HEK293 (cell line): ENCODE results near the gene C19orf73.
A peak's percentile ranks its signal among the peaks of the same experiment; 100 is the strongest.

Source experiments
- KLF8 ChIP-seq: fragments of 450-650 bp; formaldehyde crosslinking; IDR thresholded peaks from 2 replicates; pipeline ENCODE4 v1.5.1; 2016; ENCODE audit warnings: missing biosample characterization, missing genetic modification characterization
- KLF9 ChIP-seq: fragments of 450-650 bp; formaldehyde crosslinking; IDR thresholded peaks from 2 replicates; pipeline ENCODE4 v1.5.1; 2016; ENCODE audit warnings: missing biosample characterization, missing genetic modification characterization, low read depth
- REPIN1 ChIP-seq: fragments of 450-650 bp; formaldehyde crosslinking; IDR thresholded peaks from 2 replicates; pipeline ENCODE4 v1.5.1; 2017; ENCODE audit warnings: missing biosample characterization, missing genetic modification characterization, low read depth
- SP2 ChIP-seq: fragments of 450-650 bp; formaldehyde crosslinking; IDR thresholded peaks from 2 replicates; pipeline ENCODE4 v1.5.1; 2016; ENCODE audit warnings: missing biosample characterization, missing genetic modification characterization
- SP3 ChIP-seq: fragments of 450-650 bp; formaldehyde crosslinking; IDR thresholded peaks from 2 replicates; pipeline ENCODE4 v1.5.1; 2016; ENCODE audit warnings: missing biosample characterization, missing genetic modification characterization
- SP7 ChIP-seq: fragments of 450-650 bp; formaldehyde crosslinking; IDR thresholded peaks from 2 replicates; pipeline ENCODE4 v1.5.1; 2016; ENCODE audit warnings: missing biosample characterization, missing genetic modification characterization
- YY1 ChIP-seq: fragments of 450-650 bp; formaldehyde crosslinking; IDR thresholded peaks from 2 replicates; pipeline ENCODE4 v1.5.1; 2018; ENCODE audit warnings: missing biosample characterization, missing genetic modification characterization
- ZBTB20 ChIP-seq: fragments of 450-650 bp; formaldehyde crosslinking; IDR thresholded peaks from 2 replicates; pipeline ENCODE4 v1.5.1; 2016; ENCODE audit warnings: missing biosample characterization, missing genetic modification characterization
- ZBTB21 ChIP-seq: fragments of 450-650 bp; formaldehyde crosslinking; IDR thresholded peaks from 2 replicates; pipeline ENCODE4 v1.5.1; 2017; ENCODE audit warnings: missing biosample characterization, missing genetic modification characterization
- ZBTB8A ChIP-seq: fragments of 450-650 bp; formaldehyde crosslinking; IDR thresholded peaks from 2 replicates; pipeline ENCODE4 v1.5.1; 2016; ENCODE audit warnings: missing biosample characterization, missing genetic modification characterization
- ZNF214 ChIP-seq: fragments of 450-650 bp; formaldehyde crosslinking; IDR thresholded peaks from 2 replicates; pipeline ENCODE4 v1.5.1; 2017; ENCODE audit warnings: missing biosample characterization, mild to moderate bottlenecking, missing genetic modification characterization, borderline replicate concordance
- ZNF223 ChIP-seq: fragments of 450-650 bp; formaldehyde crosslinking; IDR thresholded peaks from 2 replicates; pipeline ENCODE4 v1.5.1; 2016; ENCODE audit warnings: missing biosample characterization, missing genetic modification characterization
- ZNF239 ChIP-seq: fragments of 450-650 bp; formaldehyde crosslinking; IDR thresholded peaks from 2 replicates; pipeline ENCODE4 v1.5.1; 2016; ENCODE audit warnings: missing biosample characterization, missing genetic modification characterization
- ZNF274 ChIP-seq, 2 experiments: fragments of 200-500 bp in 1 of 2; fragments of 450-650 bp in 1 of 2; sonication (Bioruptor generic) in 1 of 2; formaldehyde crosslinking in 1 of 2; IDR thresholded peaks; 2 replicates each; pipeline versions ENCODE4 v1.5.1 to v1.6.1; 2014 to 2016; ENCODE audit warnings: borderline replicate concordance in 1 of 2, inconsistent platforms in 1 of 2, low read length in 1 of 2, missing biosample characterization in 1 of 2, missing genetic modification characterization in 1 of 2
- ZNF404 ChIP-seq: fragments of 450-650 bp; formaldehyde crosslinking; IDR thresholded peaks from 2 replicates; pipeline ENCODE4 v1.5.1; 2017; ENCODE audit warnings: missing biosample characterization, missing genetic modification characterization
- ZNF510 ChIP-seq: fragments of 450-650 bp; formaldehyde crosslinking; IDR thresholded peaks from 2 replicates; pipeline ENCODE4 v1.5.1; 2018; ENCODE audit warnings: mild to moderate bottlenecking, missing genetic modification characterization, missing biosample characterization; ENCODE audit not compliant: insufficient replicate concordance
- ZNF521 ChIP-seq: fragments of 450-650 bp; formaldehyde crosslinking; IDR thresholded peaks from 2 replicates; pipeline ENCODE4 v1.5.1; 2017; ENCODE audit warnings: missing biosample characterization, mild to moderate bottlenecking, missing genetic modification characterization
- ZNF596 ChIP-seq: fragments of 450-650 bp; IDR thresholded peaks from 2 replicates; pipeline ENCODE4 v1.5.0; 2018; ENCODE audit warnings: missing biosample characterization, mild to moderate bottlenecking, missing genetic modification characterization, moderate library complexity
- ZNF76 ChIP-seq: fragments of 450-650 bp; formaldehyde crosslinking; IDR thresholded peaks from 2 replicates; pipeline ENCODE4; 2016; ENCODE audit warnings: low read depth, missing biosample characterization, missing genetic modification characterization, borderline replicate concordance
- ZNF776 ChIP-seq: fragments of 450-650 bp; formaldehyde crosslinking; IDR thresholded peaks from 2 replicates; pipeline ENCODE4 v1.5.0; 2017; ENCODE audit warnings: missing biosample characterization, missing genetic modification characterization, borderline replicate concordance
- ZNF792 ChIP-seq: fragments of 450-650 bp; formaldehyde crosslinking; IDR thresholded peaks from 2 replicates; pipeline ENCODE4 v1.5.1; 2016; ENCODE audit warnings: missing biosample characterization, missing genetic modification characterization
- ZNF837 ChIP-seq: fragments of 450-650 bp; formaldehyde crosslinking; IDR thresholded peaks from 2 replicates; pipeline ENCODE4 v1.5.1; 2016; ENCODE audit warnings: missing biosample characterization, missing genetic modification characterization
- TF ChIP-seq, protein P1 (sequence below): fragments of 450-650 bp; formaldehyde crosslinking; IDR thresholded peaks from 2 replicates; pipeline ENCODE4 v1.5.0; 2017; ENCODE audit warnings: missing biosample characterization, missing genetic modification characterization, borderline replicate concordance
- TF ChIP-seq, protein P2 (sequence below): fragments of 450-650 bp; IDR thresholded peaks from 2 replicates; pipeline ENCODE4 v1.5.1; 2018; ENCODE audit warnings: missing biosample characterization, mild to moderate bottlenecking, missing genetic modification characterization
- TF ChIP-seq, protein P3 (sequence below): fragments of 450-650 bp; formaldehyde crosslinking; IDR thresholded peaks from 2 replicates; pipeline ENCODE4 v1.5.1; 2016; ENCODE audit warnings: missing biosample characterization, missing genetic modification characterization
- TF ChIP-seq, protein P4 (sequence below): fragments of 450-650 bp; formaldehyde crosslinking; IDR thresholded peaks from 2 replicates; pipeline ENCODE4 v1.5.1; 2017; ENCODE audit warnings: missing biosample characterization, missing genetic modification characterization
- TF ChIP-seq, protein P5 (sequence below): fragments of 450-650 bp; formaldehyde crosslinking; IDR thresholded peaks from 2 replicates; pipeline ENCODE4; 2016; ENCODE audit warnings: missing biosample characterization, missing genetic modification characterization
- TF ChIP-seq, protein P6 (sequence below): sonication (generic); formaldehyde crosslinking; IDR thresholded peaks from 2 replicates; pipeline ENCODE4 v1.8.1; 2022; ENCODE audit warnings: mild to moderate bottlenecking, moderate library complexity, missing genetic modification reagents

C19orf73 gene

DNA sequence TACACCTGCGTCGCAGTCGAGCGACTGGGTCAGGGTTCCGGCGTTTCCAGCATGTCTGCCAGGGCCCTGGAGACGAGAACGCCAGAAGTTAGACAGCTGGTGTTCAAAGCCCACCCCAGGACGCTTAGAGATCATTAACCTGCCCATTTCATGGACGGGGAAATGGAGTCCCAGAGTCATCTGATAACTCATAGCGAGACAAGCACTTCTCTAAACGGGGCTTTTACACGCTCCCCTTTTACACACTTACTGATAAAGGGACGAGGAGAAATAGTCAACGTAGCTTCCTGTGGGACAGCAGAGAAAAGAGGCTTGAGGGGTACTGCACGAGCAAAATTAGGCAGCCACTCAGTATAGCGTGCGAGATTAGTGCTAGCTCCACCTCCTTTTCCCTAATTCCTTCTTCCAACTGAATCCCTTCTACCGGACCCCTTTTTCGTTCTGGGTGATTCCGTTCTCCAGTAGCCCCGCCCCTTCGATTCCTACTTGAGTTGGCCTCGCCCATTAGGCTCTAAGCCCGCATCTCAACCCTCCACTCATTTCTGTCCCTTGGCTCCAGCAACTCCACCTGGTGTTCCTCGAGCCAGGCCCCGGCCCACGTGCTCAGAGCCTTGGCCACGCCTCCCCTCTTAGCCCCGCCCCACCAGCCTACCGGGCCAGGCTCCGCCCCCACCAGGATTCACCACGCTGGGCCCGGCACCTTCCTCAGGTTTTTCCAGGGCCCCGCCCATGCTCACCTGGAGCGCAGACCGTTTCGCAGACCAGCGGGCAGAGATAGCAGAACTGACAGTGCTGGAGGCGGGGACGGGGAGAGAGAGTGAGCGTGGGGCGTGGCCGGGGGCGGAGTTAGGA, 32.5 kb upstream of the C19orf73 start (continued):
- TF ChIP-seq, protein P1, sequence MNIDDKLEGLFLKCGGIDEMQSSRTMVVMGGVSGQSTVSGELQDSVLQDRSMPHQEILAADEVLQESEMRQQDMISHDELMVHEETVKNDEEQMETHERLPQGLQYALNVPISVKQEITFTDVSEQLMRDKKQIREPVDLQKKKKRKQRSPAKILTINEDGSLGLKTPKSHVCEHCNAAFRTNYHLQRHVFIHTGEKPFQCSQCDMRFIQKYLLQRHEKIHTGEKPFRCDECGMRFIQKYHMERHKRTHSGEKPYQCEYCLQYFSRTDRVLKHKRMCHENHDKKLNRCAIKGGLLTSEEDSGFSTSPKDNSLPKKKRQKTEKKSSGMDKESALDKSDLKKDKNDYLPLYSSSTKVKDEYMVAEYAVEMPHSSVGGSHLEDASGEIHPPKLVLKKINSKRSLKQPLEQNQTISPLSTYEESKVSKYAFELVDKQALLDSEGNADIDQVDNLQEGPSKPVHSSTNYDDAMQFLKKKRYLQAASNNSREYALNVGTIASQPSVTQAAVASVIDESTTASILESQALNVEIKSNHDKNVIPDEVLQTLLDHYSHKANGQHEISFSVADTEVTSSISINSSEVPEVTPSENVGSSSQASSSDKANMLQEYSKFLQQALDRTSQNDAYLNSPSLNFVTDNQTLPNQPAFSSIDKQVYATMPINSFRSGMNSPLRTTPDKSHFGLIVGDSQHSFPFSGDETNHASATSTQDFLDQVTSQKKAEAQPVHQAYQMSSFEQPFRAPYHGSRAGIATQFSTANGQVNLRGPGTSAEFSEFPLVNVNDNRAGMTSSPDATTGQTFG (tag by site-specific recombination): no peak
- TF ChIP-seq ZBTB8A (tag by site-specific recombination) (no peak), ZNF521 (tag by site-specific recombination) (no peak), ZNF837 (tag by site-specific recombination) (no peak), ZNF239 (tag by site-specific recombination) (no peak), KLF9 (peak; percentile 98), ZNF214 (tag by site-specific recombination) (no peak), ZNF76 (tag by site-specific recombination) (no peak), ZBTB21 (tag by site-specific recombination) (no peak), YY1 (tag by site-specific recombination) (no peak), REPIN1 (tag by site-specific recombination) (no peak), SP3 (peak; percentile 95), ZNF223 (no peak), ZBTB20 (tag by site-specific recombination) (peak; percentile 63), ZNF274 (IDR thresholded peaks at IDR 0.05; ENCODE audit: low read length) (no peak), ZNF274 (tag by site-specific recombination; IDR thresholded peaks at IDR 0.05; ENCODE audit: borderline replicate concordance) (no peak), ZNF404 (tag by site-specific recombination) (no peak), SP2 (peak; percentile 84), SP7 (tag by site-specific recombination) (peak; percentile 15; the same call in 1 of the 2 replicates), KLF8 (tag by site-specific recombination) (peak; percentile 86), ZNF510 (no peak), ZNF776 (no peak), ZNF792 (tag by site-specific recombination) (no peak), ZNF596 (tag by site-specific recombination) (no peak)
- TF ChIP-seq, protein P2, sequence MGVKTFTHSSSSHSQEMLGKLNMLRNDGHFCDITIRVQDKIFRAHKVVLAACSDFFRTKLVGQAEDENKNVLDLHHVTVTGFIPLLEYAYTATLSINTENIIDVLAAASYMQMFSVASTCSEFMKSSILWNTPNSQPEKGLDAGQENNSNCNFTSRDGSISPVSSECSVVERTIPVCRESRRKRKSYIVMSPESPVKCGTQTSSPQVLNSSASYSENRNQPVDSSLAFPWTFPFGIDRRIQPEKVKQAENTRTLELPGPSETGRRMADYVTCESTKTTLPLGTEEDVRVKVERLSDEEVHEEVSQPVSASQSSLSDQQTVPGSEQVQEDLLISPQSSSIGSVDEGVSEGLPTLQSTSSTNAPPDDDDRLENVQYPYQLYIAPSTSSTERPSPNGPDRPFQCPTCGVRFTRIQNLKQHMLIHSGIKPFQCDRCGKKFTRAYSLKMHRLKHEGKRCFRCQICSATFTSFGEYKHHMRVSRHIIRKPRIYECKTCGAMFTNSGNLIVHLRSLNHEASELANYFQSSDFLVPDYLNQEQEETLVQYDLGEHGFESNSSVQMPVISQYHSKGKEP (tag by site-specific recombination): no peak; the same call in 1 of the 2 replicates
- TF ChIP-seq, protein P3, sequence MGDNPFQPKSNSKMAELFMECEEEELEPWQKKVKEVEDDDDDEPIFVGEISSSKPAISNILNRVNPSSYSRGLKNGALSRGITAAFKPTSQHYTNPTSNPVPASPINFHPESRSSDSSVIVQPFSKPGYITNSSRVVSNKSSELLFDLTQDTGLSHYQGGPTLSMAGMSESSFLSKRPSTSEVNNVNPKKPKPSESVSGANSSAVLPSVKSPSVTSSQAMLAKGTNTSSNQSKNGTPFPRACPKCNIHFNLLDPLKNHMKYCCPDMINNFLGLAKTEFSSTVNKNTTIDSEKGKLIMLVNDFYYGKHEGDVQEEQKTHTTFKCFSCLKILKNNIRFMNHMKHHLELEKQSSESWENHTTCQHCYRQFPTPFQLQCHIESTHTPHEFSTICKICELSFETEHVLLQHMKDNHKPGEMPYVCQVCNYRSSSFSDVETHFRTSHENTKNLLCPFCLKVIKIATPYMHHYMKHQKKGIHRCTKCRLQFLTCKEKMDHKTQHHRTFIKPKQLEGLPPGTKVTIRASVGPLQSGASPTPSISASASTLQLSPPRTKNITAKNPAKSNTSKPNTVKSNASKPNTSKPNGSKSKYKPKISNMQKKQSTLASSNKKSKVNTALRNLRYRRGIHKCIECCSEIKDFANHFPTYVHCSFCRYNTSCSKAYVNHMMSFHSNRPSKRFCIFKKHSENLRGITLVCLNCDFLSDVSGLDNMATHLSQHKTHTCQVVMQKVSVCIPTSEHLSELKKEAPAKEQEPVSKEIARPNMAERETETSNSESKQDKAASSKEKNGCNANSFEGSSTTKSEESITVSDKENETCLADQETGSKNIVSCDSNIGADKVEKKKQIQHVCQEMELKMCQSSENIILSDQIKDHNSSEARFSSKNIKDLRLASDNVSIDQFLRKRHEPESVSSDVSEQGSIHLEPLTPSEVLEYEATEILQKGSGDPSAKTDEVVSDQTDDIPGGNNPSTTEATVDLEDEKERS (tag by site-specific recombination): no peak
- TF ChIP-seq, protein P4, sequence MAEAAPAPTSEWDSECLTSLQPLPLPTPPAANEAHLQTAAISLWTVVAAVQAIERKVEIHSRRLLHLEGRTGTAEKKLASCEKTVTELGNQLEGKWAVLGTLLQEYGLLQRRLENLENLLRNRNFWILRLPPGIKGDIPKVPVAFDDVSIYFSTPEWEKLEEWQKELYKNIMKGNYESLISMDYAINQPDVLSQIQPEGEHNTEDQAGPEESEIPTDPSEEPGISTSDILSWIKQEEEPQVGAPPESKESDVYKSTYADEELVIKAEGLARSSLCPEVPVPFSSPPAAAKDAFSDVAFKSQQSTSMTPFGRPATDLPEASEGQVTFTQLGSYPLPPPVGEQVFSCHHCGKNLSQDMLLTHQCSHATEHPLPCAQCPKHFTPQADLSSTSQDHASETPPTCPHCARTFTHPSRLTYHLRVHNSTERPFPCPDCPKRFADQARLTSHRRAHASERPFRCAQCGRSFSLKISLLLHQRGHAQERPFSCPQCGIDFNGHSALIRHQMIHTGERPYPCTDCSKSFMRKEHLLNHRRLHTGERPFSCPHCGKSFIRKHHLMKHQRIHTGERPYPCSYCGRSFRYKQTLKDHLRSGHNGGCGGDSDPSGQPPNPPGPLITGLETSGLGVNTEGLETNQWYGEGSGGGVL (tag by site-specific recombination): no peak
- TF ChIP-seq, protein P5, sequence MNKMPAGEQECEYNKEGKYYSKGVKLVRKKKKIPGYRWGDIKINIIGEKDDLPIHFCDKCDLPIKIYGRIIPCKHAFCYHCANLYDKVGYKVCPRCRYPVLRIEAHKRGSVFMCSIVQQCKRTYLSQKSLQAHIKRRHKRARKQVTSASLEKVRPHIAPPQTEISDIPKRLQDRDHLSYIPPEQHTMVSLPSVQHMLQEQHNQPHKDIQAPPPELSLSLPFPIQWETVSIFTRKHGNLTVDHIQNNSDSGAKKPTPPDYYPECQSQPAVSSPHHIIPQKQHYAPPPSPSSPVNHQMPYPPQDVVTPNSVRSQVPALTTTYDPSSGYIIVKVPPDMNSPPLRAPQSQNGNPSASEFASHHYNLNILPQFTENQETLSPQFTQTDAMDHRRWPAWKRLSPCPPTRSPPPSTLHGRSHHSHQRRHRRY (tag by site-specific recombination): no peak
- TF ChIP-seq, protein P6, sequence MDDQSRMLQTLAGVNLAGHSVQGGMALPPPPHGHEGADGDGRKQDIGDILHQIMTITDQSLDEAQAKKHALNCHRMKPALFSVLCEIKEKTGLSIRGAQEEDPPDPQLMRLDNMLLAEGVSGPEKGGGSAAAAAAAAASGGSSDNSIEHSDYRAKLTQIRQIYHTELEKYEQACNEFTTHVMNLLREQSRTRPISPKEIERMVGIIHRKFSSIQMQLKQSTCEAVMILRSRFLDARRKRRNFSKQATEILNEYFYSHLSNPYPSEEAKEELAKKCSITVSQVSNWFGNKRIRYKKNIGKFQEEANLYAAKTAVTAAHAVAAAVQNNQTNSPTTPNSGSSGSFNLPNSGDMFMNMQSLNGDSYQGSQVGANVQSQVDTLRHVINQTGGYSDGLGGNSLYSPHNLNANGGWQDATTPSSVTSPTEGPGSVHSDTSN: no peak
